Measurements from ENCODE around the gene LHFPL3.

GRCh38 chr7:104807671-104808070 is 479.3 kb downstream of the LHFPL3 start:
- TF ChIP-seq CTCF (conservative IDR thresholded peaks at IDR 0.05; ENCODE audit: low read depth in 2 of 2) (no peak), POLR2AphosphoS5 (IDR thresholded peaks at IDR 0.05; ENCODE audit: low read depth) (no peak), REST (IDR thresholded peaks at IDR 0.05; ENCODE audit: unreplicated experiment) (no peak), STAT1 (IDR thresholded peaks at IDR 0.05; ENCODE audit: unreplicated experiment) (no peak), EZH2 (IDR thresholded peaks at IDR 0.05; ENCODE audit: low read depth, unreplicated experiment) (no peak), EZH2phosphoT487 (IDR thresholded peaks at IDR 0.05; ENCODE audit: unreplicated experiment) (no peak), JUNB (IDR thresholded peaks at IDR 0.05; ENCODE audit: unreplicated experiment) (no peak)
